Dedifferentiated amniotic fluid mesenchymal stem cell (primary cell): ENCODE results near the gene MAP4.
"Not testable (repeated sequence)": the region's sequence is repeated elsewhere in the genome, so short reads cannot be mapped to it uniquely, and the experiment has no call there.

Experiments
- DNase-seq: peaks from one replicate; pipeline ENCODE4 v3.0.0-alpha.2; 2016; ENCODE audit errors: extremely low spot score

MAP4 gene

GRCh38 chr3:48015431-48016180 lies 610 bp downstream of the MAP4 start:
- peak; percentile 28 for DNase-seq

GRCh38 chr3:48014358-48014757 lies 1.9 kb downstream of the MAP4 start:
- no peak for DNase-seq

- DNase-seq = peak; percentile 44
Observed at GRCh38 chr3:48013288-48013980, 2.8 kb downstream of the MAP4 start.

GRCh38 chr3:48012659-48013058 lies 3.6 kb downstream of the MAP4 start:
- no peak for DNase-seq

GRCh38 chr3:48008066-48008465 lies 8.2 kb downstream of the MAP4 start:
- DNase-seq = not testable (repeated sequence)

- not testable (repeated sequence) for DNase-seq
Observed at GRCh38 chr3:48007361-48007760, 8.9 kb downstream of the MAP4 start.

GRCh38 chr3:48006794-48007193 lies 9.4 kb downstream of the MAP4 start:
- DNase-seq = not testable (repeated sequence)

- DNase-seq = no peak
Observed at GRCh38 chr3:48004694-48005093, 11.5 kb downstream of the MAP4 start.

- no peak for DNase-seq
Observed at GRCh38 chr3:48002787-48003186, 13.4 kb downstream of the MAP4 start.

GRCh38 chr3:48001991-48002390 lies 14.2 kb downstream of the MAP4 start:
- DNase-seq = no peak

- DNase-seq = no peak
Observed at GRCh38 chr3:48000212-48000611, 16.0 kb downstream of the MAP4 start.

GRCh38 chr3:47996440-47996839 lies 19.8 kb downstream of the MAP4 start:
- DNase-seq = no peak

GRCh38 chr3:47994180-47994579 lies 22.0 kb downstream of the MAP4 start:
- DNase-seq = no peak

GRCh38 chr3:47991341-47991740 lies 24.9 kb downstream of the MAP4 start:
- DNase-seq = no peak

- DNase-seq = peak; percentile 91
Observed at GRCh38 chr3:47989981-47990440, 26.2 kb downstream of the MAP4 start.

- no peak for DNase-seq
Observed at GRCh38 chr3:47985381-47985780, 30.8 kb downstream of the MAP4 start.

- DNase-seq = peak; percentile 83
Observed at GRCh38 chr3:47984075-47984728, 32.0 kb downstream of the MAP4 start.

GRCh38 chr3:47980795-47981194 lies 35.4 kb downstream of the MAP4 start:
- DNase-seq = no peak

GRCh38 chr3:47979070-47979469 lies 37.1 kb downstream of the MAP4 start:
- DNase-seq = no peak

- DNase-seq = no peak
Observed at GRCh38 chr3:47978386-47978785, 37.8 kb downstream of the MAP4 start.

GRCh38 chr3:47976135-47976732 lies 40.0 kb downstream of the MAP4 start:
- DNase-seq = no peak

GRCh38 chr3:47974974-47975470 lies 41.2 kb downstream of the MAP4 start:
- no peak for DNase-seq
